Activated CD8-positive, alpha-beta memory T cell treated with anti-CD3 and anti-CD28 coated beads for 4 hours (primary cell): Measurements from ENCODE around the gene PDE9A.

Source experiments
- DNase-seq, 2 donors: peaks; one replicate each; pipeline ENCODE4 v3.0.0-alpha.2; 2020; ENCODE audit warnings: low read depth in 2 of 2

PDE9A gene

DNA sequence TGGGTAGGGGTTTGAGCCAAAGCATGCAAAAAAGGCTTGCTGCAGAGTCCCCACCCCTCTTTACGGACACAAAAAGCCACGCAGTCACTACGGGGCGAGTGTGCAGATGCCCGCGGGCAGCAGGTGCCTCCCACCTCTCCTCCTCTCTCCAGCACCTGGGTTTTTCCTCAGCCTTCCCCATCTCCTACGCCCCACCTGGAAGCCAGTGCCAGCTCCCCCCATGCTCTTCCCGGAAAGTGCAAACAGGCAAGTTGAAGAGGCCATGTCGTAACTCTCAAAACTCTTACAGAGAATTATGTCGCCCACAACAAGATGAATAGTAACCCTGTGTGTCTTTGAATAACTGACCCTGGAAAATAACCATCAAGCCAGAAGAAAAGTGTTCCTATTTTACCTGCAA is 82.5 kb downstream of the PDE9A start:
- no peak for DNase-seq

DNA sequence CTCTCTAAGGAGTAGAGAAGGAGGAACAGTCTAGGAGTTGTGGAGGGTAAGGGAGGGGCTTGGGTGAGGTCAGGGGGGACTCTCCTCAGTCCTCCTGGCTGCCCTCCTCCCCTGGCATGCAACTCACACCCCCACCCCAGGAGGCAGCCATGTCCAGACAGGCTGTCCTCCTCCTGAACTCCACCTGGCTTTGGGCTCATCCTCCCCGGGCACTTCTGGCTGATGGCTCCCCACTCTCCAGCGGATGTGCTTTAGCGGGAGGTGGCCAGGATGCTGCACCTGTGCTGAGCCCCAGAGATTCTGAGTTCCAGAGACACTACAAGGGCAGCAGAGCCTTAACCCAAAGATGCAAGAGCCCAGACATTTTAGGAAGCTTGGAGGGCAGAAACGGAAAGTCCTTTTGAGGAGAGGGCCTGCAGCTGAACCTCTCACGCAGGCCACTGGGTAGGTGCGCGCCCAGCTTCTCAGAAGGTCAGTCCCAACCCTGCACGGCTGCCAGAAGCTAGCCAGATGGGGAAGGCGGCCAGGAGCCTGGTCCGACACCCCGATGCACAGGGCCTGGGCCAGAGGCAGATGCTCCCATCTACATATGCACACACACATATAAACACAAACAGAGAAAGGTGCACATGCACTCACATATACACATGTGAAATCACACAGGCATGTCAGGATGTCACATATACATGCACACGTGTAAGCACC is 83.4 kb downstream of the PDE9A start:
- DNase-seq: no peak

DNA sequence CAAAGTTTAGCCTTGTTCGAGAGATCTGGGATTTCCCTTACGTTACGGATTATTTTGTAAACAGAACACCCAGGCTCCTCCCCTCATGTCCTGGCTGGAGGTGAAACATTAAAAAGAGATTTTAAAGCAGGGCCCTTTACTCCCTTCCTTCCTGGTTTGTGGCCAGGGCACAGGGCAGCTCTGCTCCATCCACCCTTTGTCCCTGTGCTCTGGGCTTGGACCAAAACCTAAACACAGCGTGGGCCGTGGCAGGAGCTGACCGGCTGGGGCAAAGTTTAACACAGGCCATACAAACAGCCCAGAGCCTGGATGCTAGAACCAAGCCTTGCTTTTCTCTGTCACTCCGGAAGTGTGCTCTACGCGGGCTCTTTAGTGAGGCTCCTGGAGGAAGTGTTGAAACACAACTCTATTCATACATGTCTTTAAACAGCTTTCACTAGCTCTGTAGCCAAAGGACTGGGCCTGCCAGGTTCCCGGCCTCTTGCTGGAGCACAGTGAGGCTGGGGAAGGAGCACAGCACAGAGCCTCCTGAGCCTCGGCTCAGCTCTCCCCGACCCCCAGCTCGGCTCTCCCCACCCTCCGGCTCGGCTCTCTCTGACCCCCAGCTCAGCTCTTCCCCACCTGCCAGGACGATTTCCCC is 84.7 kb downstream of the PDE9A start:
- no peak for DNase-seq

DNA sequence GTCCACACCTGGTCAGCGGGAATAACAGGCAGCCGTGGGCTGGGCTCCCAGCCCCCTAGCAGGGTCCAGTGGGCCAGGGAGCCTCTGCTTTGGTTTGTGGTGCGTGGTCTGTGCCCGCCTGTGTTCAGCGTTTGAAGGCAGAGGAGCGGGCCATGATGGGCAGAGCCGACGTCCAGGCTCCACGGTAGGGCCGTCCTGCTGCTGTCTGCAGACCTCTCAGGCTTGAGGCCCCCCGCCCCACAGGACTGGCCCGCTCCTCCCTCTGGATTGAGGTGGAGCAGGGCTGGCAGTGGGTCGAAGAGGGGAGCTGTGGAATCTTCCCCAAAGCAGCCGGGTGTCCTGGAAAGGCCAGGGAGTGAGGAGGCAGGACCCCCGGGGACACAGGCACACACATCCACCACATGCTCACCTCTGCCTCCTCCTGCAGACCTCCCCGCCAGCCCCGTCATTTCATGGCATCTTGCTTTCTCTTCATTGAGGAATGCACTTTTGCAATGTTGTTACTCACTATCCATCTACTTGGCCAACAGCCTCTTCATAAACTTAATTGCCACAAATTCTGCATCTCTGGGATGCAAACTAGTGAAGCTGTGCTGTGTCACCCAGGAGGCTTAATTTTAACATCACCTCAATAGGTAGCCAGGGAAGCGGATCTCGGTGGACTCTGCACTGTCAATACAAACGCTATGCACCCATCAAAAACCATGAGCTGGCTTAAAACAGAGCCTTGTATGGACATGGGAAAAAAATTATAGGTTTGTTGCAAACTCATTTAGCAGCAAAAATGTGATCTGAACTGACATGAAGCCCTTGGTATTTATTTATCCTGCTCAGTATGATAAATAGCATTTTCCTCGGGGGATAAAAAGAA is 85.9 kb downstream of the PDE9A start:
- DNase-seq: no peak

DNA sequence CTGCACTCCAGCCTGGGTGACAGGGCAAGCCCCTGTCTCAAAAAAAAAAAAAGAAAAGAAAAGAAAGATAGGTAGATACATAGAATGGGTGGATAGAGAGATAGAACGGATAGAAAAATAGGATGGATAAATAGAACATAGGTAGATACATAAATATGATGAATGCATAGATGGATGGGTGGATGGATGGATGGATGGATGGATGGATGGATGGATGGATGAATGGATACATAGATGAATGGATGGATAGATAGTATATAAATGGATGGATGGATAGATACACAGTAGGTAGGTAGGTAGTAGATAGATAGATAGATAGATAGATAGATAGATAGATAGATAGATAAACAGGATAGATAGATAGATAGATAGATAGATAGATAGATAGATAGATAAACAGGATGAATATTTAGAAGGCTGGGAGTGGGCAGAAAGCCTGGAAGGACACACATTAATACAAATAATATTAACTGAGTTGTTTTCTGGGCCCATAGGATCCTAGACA is 87.0 kb downstream of the PDE9A start:
- no peak for DNase-seq

DNA sequence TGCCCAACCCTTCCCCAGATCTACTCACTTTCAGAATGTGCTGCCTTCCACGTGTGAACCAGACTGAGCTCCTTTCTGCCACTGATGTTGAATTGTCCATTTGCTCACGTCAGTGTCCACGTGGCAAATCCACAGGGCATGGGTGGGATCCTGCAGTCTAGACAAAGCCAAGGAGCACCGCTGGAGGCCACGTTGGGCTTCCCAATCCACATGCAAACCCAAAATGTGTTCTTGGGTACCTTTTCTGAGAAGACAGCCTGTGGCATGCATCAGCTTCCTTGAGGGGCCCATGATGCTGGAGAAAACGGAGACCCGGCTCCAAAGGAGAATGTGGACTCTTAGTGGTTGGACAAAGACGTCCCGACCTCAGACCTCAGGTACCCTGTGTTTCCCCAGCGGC is 87.6 kb downstream of the PDE9A start:
- DNase-seq: no peak

DNA sequence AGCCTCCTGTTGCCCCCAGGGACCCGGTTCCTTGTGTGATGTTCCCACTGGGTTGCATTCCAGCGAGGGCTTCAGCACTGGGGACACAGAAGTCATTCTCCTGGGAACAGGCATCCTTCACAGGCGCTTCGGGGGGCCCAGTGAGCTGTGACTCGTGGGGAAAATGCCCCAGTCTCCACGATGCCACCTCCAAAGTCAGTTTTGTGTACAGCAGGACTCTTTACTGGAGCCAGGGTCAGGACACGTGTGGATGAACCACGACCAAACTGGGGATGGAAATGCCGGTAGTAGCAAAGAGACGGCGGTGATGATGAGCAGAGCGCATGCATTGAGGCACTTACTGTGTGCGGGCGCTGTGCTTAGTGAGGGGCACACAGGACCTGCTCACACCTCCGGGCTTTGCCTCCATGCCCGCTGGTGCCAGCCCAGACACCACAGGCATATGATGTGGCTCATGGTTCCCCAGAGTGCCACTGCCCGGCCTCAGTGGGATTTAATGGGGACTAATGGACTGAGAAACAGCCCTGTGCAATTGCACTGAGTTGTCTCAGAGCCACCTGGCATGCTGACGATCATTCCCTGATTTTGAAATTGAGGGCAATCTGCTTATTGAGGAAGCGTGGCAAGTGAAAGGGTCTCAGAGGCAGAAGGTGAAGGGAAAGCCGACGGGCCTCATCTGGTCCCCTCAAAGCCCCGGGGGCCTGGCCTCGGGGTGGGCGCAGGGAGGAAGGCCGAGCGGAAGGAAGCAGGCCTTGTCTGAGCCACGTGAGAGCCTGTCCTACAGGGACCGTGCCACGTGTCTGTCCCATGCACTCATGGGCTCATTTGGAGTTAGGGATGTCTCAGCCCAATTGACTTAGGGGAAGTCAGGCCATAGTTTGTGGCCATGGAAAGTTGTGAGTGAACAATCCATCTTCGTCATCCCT is 91.4 kb downstream of the PDE9A start:
- no peak for DNase-seq

DNA sequence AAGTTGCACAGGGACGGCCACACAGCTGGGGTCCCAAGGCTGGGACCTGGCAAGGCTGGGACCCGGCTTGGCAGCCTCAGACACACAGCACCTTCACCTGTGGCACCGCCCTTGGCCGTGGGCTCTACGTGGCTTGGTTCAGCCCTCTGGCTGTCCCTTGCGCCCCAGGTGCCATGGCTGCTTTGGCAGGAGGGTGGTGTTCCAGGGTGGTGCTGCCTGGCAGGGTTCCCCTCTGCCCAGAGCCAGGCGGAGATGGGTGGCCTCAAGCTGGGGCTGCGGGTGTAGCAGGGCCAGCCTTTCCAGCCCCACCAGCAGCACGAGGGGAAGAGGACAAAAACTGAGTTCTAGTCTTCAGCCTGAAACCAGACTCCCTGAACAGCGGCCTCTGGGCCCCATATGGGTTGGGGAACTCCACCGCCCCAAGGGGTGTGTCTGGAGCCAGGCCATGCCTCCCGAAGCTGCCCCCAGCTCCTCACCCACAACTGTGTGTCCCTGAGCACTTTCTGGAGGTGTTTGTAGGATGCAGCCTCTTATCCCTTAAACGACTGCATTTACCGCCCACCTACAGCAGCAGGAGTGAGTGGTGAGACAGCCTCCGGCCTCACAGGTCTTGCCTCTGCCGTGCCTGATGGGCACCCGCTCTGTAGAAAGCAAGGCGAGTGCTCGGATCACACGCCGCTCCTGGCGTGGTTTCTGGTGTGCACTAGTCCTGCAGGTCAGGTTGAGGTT is 92.3 kb downstream of the PDE9A start:
- no peak for DNase-seq

DNA sequence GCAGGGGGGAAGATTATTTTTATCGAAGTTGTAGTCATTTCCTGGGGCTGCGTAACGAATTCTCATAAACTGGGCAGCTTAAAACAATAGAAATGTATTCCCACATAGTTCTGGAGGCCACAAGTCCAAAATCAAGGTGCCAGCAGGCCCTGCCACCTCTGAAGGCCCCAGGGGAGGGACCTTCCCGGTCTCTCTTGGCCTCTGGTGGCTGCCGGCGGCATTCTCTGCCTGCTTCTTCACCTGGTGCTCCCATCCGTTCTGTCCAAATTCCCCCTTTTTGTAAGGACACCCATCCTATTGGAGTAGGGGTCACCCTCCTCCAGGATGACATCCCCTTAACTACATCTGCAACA is 92.8 kb downstream of the PDE9A start:
- no peak for DNase-seq

DNA sequence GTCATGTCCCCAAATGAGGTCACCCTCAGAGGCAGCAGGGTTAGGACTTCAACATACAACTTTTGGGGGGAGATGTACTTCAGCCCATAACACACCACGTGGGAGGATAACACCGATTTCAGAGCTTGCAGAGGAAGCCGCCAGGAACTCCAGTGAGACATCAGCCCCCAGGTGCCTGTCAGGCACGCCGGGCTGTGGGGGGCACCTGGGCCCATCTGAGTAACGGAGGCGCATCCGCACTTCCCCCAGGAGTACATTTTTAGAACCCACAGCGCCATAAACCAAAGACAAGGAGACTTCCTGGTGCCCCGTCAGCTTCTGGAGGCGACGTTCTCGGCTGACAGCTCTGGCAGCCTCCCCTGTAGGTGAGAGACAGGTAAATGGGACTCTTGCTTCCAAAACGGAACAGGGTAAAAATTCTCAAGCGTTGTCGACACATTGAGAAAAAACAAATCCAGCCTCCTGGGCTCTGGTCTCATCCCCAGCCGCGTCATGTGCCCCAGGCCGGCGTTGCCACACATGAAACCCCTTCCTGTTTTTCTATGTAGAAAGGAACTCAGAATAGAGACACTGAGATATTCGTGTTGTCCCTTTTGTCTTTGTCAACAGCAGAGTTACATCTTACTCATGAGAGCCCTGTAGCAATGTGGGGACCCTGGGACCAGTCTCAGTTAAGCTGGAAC is 93.3 kb downstream of the PDE9A start:
- DNase-seq: peak in 1 of 2 donors; percentile 6

DNA sequence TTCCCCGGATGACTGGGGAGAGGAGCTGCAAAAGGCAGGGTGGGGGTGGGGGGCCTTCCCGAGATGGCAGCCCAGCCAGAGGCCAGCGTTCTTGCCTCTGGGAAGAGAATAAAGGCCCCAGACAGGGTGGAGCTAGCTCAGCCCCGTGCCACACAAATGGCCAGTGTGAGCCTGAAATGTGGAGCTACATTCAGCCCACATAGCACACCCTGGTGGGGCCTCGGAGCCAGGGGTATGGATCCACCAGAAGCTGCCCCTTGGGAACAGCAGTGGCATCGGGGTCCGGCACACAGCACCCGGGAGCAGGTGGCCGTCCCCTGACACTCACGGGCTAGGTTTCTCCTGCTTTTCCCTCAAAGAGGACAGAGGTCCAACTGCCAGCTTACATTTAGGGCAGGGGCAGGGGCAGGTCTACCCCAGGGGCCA is 93.9 kb downstream of the PDE9A start:
- DNase-seq: no peak

DNA sequence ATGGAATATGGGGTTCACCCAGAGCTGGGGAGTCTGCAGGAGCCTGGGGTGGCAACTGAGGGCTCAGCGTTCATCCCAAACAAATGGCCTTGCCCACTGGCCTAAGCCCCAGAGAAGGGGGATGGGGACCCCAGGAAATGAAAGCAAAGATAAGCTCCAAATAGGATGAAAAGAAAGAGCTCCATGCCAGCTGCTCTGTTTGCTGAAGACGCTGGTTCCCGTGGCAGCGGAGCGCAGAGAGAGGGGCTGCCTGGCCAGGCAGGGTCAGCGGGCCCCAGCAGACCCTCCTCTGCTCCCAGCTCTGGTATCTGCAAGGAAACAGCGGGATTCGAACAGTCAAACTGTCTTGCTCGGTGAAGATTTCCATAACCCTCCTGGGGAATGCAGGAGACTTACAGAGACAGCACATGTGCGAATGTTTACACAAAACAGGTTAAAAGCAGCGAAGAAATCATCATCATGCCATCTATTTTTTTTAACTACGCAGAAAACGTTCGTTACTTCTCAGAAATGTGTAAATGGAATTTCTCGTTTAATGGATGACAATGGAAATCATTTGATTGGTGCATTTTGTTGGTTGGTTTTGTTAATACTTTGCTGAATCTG is 94.4 kb downstream of the PDE9A start:
- DNase-seq: no peak

DNA sequence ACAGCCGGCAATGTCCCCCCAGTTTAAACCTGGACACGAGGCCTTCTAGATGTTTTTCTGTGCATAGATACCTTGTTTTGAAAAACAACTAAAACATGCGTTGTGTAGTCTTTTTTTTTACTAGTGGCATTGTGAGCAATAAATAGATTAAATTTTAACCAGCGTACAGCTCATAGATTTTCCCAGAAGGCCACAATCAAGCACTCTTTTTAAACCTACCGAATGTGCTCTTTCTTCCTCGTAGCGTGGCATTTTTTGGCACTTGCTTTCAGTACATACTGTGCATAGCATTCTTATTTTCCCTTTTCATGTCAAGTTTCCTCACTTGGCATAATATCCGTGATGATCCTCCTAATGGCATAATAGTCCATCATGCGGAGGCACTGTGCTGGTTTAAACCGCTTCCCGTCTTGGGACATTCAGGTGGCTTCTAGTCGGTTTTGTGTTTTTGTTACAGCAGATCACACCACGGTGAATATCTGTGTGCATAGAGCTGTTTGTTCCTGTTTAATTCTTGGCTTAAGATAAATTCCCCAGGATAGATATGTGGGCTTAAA is 95.3 kb downstream of the PDE9A start:
- DNase-seq: no peak

DNA sequence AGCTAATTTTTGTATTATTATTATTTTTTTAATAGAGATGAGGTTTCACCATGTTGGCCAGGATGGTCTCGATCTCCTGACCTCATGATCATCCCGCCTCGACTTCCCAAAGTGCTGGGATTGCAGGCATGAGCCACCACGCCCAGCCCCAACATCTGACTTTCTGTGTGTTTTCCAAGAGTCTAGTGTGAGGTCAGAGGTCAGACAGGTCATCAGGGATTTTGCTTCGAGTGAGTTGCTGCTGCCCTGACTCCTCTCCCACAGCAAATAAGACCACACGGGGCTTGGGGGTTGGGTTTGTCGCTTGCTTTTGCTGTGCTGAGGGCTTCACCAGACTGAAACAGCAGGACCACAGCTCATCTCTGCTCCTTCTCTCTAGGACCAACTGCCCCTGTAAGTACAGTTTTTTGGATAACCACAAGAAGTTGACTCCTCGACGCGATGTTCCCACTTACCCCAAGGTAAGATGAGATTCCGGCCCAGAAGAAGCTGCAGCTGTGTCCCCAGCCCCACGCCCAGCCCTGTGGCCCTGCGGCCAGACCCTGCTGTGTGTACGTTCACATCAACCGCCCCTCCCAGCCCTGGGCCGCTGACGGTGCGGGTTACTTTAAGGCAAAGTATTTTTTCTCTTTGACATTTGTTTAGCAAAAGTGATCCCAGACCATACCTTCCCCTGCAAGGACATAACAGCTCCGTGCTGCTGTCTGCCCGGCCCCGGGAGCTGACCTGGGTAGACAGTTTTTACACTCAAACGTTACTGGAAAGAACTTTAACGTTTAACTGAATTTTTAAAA is 97.5 kb downstream of the PDE9A start:
- no peak for DNase-seq

DNA sequence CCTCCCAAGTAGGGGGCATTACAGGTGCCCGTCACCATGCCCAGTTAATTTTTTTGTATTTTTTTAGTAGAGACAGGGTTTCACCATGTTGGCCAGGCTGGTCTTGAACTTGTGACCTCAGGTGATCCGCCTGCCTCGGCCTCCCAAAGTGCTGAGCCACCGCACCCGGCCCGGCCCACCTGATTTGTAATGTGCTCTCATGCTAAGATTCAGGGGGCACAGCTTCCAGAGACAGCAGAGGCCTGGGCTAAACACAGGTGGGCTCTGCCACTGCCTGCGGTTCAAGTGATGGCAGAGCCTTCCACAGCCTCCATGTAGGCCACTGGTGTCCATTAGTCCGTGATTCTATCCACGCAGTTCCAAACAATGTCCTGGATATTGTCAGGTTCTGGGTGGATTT is 98.4 kb downstream of the PDE9A start:
- DNase-seq: no peak

DNA sequence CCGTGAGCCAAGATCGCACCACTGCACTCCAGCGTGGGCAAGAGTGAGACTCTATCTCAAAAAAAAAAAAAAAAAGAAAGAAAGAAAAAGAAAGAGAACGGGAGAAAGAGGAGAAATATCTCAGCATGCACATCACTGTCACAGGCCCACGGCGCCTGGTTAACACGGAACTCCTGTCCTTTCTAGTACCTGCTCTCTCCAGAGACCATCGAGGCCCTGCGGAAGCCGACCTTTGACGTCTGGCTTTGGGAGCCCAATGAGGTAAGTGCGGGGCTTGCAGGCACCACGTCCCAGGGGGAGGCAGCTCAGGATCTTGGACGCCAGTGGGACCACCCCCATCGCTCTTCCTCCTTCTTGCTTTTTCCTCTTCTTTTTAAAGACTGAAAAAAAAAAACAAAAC is 100.4 kb downstream of the PDE9A start:
- no peak for DNase-seq

DNA sequence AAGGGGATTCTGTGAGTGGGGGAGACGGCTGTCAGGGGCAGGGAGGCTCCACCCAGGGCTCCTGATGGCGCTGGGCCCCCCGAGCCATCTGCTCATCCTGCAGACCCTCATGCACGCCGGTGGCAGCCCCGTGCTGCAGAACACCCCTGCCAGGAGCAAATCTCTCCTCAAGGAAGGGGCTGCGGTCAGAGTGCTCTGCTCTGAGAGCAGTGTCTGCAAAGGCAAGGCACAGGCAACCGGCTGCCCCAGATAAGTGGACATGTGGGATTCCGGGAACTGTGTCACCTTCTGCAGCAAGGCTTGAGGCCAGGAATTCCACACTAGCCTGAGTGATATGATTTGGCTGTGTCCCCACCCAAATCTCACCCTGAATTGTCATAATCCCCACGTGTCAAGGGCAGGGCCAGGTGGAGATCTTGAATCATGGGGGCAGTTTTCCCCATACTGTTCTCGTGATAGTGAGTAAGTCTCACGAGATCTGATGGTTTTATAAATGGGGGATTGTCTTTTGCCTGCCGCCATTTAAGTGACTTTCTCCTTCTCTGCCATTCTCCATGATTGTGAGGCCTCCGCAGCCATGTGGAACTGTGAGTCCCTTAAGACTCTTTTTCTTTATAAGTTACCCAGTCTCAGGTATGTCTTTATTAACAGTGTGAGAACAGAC is 101.0 kb downstream of the PDE9A start:
- no peak for DNase-seq

DNA sequence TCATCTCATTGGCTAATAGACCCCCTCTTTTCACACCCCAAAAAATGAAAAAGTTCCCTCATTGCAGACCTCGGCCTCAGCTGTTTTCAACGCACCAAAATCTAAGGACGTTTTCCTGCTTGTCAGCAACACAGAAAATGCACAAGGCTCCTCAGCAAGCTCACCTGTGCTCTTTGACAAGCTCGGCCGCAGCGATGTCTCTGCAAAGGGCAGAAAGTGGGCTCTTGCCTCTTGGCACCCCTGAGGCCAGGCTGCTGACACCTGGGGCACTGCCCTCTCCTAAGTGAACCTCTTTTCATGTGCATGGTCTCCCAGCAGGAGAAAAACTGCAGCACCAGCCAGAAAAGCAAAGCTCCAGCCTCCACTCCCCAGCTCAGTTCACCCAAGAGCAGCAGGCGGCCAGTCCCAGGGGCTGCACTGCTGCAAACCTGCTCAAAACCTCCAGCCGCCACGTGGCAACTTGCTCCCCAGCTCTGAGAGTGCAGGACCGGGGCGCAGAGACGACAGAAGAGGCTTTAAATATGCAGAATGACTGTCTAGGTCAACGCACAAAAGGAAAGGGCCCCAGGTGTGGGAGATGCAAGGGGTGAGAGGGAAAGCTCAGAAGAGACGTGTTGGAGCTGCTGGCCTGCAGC is 101.7 kb downstream of the PDE9A start:
- DNase-seq: no peak
